Panc1 (cell line): Measurements from ENCODE around the gene MYLK2. TPM values are rescaled to one million over a fixed set of nuclear protein-coding genes. Genes with fewer than 3 reads are reported as not detected.

Experiments used
- ATAC-seq: fragments of 200-7000 bp; cut with Tn5 transposase; 2 replicates; pipeline ENCODE4 v1.9.1; 2020; ENCODE audit warnings: mild to moderate bottlenecking, moderate library complexity
- BruUV-seq: library from RNA; stranded (reverse); fragments of 400-500 nt; replicated peaks from 2 replicates; lab custom pipeline; 2021; lab: Mats Ljungman, UMichigan
- CTCF ChIA-PET: fragments of 300-600 bp; sonication (Branson Sonifier 250); formaldehyde crosslinking; loops from one replicate; lab custom pipeline; 2022; ENCODE audit warnings: antibody characterized with exemption; lab: Charles Lee
- POLR2A ChIA-PET: fragments of 300-600 bp; sonication (Branson Sonifier 250); formaldehyde crosslinking; loops from one replicate; lab custom pipeline; 2022; ENCODE audit warnings: antibody characterized with exemption; lab: Charles Lee
- DNase-seq: peaks from one replicate; pipeline ENCODE4 v3.0.0-alpha.2; 2010; ENCODE audit warnings: low read depth, low spot score
- H3K27ac ChIP-seq: 2 replicates; pipeline ENCODE4 v1.5.1; 2011; ENCODE audit warnings: mild to moderate bottlenecking, low read length, inconsistent platforms
- H3K27me3 ChIP-seq: fragments of 200-500 bp; sonication (Bioruptor generic); 2 replicates; pipeline ENCODE4 v1.6.0; 2014; ENCODE audit warnings: low read length, inconsistent platforms; ENCODE audit not compliant: control insufficient read depth, insufficient read depth
- H3K36me3 ChIP-seq: fragments of 200-500 bp; sonication (Bioruptor generic); 2 replicates; pipeline ENCODE4 v1.5.1; 2014; ENCODE audit warnings: inconsistent platforms, mild to moderate bottlenecking, low read length, moderate library complexity; ENCODE audit not compliant: control insufficient read depth, insufficient read depth
- H3K4me1 ChIP-seq: 2 replicates; pipeline ENCODE4 v1.5.1; 2011; ENCODE audit warnings: inconsistent platforms, mild to moderate bottlenecking, low read length, moderate library complexity; ENCODE audit not compliant: control insufficient read depth, insufficient read depth
- H3K4me3 ChIP-seq, 2 experiments: 2 replicates each; pipeline ENCODE4 v1.5.1; 2011 to 2012; ENCODE audit warnings: low read depth in 2 of 2, low read length in 2 of 2, mild to moderate bottlenecking in 2 of 2, inconsistent platforms in 1 of 2, moderate library complexity in 1 of 2
- H3K9me3 ChIP-seq: fragments of 200-500 bp; sonication (Bioruptor generic); 2 replicates; pipeline ENCODE4 v1.5.1; 2014; ENCODE audit warnings: low read depth, mild to moderate bottlenecking, inconsistent platforms, low read length, moderate library complexity; ENCODE audit not compliant: control insufficient read depth, insufficient read depth
- POLR2AphosphoS5 ChIP-seq: IDR thresholded peaks from 2 replicates; pipeline ENCODE4 v1.6.1; 2012; ENCODE audit warnings: mild to moderate bottlenecking, low read depth, low read length, moderate library complexity
- SIN3A ChIP-seq: IDR thresholded peaks from 2 replicates; pipeline ENCODE4 v1.6.1; 2012; ENCODE audit warnings: low read depth, mild to moderate bottlenecking, low read length, moderate library complexity, borderline replicate concordance; ENCODE audit not compliant: insufficient read depth
- TCF7L2 ChIP-seq: IDR thresholded peaks from 2 replicates; pipeline ENCODE4 v1.6.1; 2011; ENCODE audit warnings: mild to moderate bottlenecking, low read depth, low read length, inconsistent platforms
- in situ Hi-C: cut with HindIII; loops from 2 replicates; pipeline ENCODE4 v1.10.0; 2016; ENCODE audit warnings: low sequenced_read_pairs, low pct_unique_long_range_greater_than_20kb
- intact Hi-C: fragments of 100-400 bp; cut with micrococcal nuclease; formaldehyde crosslinking; loops from one replicate; pipeline ENCODE4 v1.10.0; 2022; ENCODE audit not compliant: unreplicated experiment
- total RNA-seq: library from RNA; stranded (reverse); gene quantifications from one replicate; pipeline ENCODE4 v1.2.1, GENCODE V29; 2021; ENCODE audit not compliant: unreplicated experiment
- TF ChIP-seq, protein P1 (sequence below), 2 experiments: IDR thresholded peaks; 2 replicates each; pipeline ENCODE4 v1.6.1; 2011 to 2012; ENCODE audit warnings: low read depth in 2 of 2, control low read depth in 1 of 2, low read length in 1 of 2, mild to moderate bottlenecking in 1 of 2, moderate library complexity in 1 of 2; ENCODE audit not compliant: insufficient read depth in 1 of 2
- TF ChIP-seq, protein P2 (sequence below): fragments of 450-650 bp; IDR thresholded peaks from 2 replicates; pipeline ENCODE4 v1.5.1; 2017; ENCODE audit warnings: mild to moderate bottlenecking

Gene MYLK2
- total RNA-seq, 1 experiment from 2014 or later, result 0.87 TPM

DNA sequence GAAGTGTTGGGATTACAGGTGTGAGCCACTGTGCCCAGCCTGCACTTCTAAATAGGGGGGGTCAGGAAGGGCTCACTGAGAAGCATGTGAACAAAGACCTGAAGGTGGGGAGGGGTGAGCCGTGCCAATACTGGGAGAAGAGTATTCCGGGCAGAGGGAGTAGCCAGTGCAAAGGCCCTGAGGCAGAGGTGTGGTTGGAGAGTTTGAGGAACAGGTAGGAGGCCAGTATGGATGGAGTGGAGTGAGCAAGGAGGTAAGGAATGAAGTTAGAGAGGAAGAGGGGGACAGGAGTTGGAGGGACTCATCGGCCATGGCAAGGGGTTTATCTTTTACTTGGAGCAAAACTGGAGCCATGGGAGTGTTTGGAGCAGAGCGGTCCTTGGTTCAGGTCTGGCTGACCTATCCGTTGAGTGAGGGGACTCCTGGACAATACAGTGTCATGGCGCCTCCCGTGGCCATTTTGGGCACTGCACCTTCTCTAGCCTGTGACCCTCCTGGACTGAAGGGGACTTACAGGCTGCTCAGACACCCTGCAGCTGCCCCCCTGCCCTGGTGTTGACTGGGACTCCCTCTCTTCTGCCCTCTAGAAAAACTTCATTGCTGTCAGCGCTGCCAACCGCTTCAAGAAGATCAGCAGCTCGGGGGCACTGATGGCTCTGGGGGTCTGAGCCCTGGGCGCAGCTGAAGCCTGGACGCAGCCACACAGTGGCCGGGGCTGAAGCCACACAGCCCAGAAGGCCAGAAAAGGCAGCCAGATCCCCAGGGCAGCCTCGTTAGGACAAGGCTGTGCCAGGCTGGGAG is 14.2 kb downstream of the MYLK2 start:
- intact Hi-C loops, result no loop called here
- CTCF ChIA-PET, result interaction anchor here (0.6 to 2.2 kb wide), 5 partner anchors 13 to 187 kb away, joined by 4 to 9 read pairs (median 5); partner anchors contain the start of gene FOXS1
- peak overlapping the region; percentile 1; the same call in 1 of the 2 replicates for H3K27ac ChIP-seq

DNA sequence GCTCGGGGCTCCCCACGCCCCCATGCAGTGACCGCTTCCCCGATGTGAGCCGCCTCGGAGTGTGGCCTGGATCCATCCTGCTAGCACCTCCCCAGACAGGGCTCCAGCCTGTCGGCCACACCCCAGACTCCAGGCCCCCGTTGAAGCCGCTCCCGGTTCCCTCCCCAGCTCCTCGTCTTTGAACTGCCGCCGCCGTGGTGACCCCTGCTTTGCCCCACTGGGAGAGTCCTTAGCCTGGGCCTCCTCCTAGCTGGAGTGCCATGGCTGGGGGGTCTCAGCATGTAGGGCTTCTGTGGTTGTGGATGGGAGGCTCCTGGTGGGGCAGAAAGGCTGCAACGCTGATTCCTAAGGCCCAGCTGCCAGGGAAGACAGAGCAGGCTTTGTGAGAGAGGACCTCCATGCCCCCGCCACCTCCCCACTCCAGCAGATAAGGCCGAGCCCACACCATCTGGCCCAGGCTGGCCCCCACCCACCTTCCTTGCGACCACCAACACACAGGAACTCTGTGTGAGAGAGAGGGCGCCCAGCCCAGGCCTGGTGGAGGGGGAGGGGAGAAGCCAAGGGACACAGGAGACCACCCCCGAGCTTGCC is 14.9 kb downstream of the MYLK2 start:
- Histone ChIP-seq H3K27me3 (no peaks in the 10 kb centered on the region), H3K4me3 (no peak overlapping the region), H3K36me3 (no peaks in the 10 kb centered on the region), H3K9me3 (no peaks in the 10 kb centered on the region), H3K27ac (peak overlapping the region; percentile 86), H3K4me1 (peaks cover 55% of the 10 kb centered on the region)
- ATAC-seq (peak; percentile 5; the same call in 1 of the 2 replicates), DNase-seq (no peak)
- intact Hi-C loops, result no loop called here
- ChIA-PET CTCF (interaction anchor here (0.6 to 2.2 kb wide), 6 partner anchors 12 to 186 kb away, joined by 4 to 9 read pairs (median 6); partner anchors contain the start of gene FOXS1), POLR2A (interaction anchor here (0.5 kb wide), 1 partner anchor 294 kb away, joined by 3 read pairs; no protein-coding TSS in a partner anchor)
- TF ChIP-seq SIN3A (no peak), POLR2AphosphoS5 (no peak)
- TF ChIP-seq, protein P1, sequence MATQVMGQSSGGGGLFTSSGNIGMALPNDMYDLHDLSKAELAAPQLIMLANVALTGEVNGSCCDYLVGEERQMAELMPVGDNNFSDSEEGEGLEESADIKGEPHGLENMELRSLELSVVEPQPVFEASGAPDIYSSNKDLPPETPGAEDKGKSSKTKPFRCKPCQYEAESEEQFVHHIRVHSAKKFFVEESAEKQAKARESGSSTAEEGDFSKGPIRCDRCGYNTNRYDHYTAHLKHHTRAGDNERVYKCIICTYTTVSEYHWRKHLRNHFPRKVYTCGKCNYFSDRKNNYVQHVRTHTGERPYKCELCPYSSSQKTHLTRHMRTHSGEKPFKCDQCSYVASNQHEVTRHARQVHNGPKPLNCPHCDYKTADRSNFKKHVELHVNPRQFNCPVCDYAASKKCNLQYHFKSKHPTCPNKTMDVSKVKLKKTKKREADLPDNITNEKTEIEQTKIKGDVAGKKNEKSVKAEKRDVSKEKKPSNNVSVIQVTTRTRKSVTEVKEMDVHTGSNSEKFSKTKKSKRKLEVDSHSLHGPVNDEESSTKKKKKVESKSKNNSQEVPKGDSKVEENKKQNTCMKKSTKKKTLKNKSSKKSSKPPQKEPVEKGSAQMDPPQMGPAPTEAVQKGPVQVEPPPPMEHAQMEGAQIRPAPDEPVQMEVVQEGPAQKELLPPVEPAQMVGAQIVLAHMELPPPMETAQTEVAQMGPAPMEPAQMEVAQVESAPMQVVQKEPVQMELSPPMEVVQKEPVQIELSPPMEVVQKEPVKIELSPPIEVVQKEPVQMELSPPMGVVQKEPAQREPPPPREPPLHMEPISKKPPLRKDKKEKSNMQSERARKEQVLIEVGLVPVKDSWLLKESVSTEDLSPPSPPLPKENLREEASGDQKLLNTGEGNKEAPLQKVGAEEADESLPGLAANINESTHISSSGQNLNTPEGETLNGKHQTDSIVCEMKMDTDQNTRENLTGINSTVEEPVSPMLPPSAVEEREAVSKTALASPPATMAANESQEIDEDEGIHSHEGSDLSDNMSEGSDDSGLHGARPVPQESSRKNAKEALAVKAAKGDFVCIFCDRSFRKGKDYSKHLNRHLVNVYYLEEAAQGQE (IDR thresholded peaks at IDR 0.05; ENCODE audit: insufficient read depth in 1 of 2, low read depth in 2 of 2, low read length in 1 of 2), result 0 out of 4 replicates have a peak, but pooled peaks of 1 of the 2 experiments have one; percentile 11
- TF ChIP-seq, protein P2, sequence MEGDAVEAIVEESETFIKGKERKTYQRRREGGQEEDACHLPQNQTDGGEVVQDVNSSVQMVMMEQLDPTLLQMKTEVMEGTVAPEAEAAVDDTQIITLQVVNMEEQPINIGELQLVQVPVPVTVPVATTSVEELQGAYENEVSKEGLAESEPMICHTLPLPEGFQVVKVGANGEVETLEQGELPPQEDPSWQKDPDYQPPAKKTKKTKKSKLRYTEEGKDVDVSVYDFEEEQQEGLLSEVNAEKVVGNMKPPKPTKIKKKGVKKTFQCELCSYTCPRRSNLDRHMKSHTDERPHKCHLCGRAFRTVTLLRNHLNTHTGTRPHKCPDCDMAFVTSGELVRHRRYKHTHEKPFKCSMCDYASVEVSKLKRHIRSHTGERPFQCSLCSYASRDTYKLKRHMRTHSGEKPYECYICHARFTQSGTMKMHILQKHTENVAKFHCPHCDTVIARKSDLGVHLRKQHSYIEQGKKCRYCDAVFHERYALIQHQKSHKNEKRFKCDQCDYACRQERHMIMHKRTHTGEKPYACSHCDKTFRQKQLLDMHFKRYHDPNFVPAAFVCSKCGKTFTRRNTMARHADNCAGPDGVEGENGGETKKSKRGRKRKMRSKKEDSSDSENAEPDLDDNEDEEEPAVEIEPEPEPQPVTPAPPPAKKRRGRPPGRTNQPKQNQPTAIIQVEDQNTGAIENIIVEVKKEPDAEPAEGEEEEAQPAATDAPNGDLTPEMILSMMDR, result no peak
- BruUV-seq, result no TSS peak
- in situ Hi-C loops, result no loop called here

More for the DNA sequence above, 14.2 kb downstream of the MYLK2 start:
- H3K36me3 ChIP-seq, result no peaks in the 10 kb centered on the region
- POLR2A ChIA-PET, result no interaction called here
- no TSS peak for BruUV-seq
- ATAC-seq (peak; percentile 49), DNase-seq (no peak)
- no peak overlapping the region for H3K4me3 ChIP-seq
- in situ Hi-C loops, result no loop called here
- H3K9me3 ChIP-seq, result no peaks in the 10 kb centered on the region
- H3K27me3 ChIP-seq, result no peaks in the 10 kb centered on the region
- TF ChIP-seq, protein P2, result peak; percentile 100
- TF ChIP-seq, protein P1 (IDR thresholded peaks at IDR 0.05; ENCODE audit: insufficient read depth in 1 of 2, low read depth in 2 of 2, low read length in 1 of 2), result no peak
- TF ChIP-seq SIN3A, result no peak
- no peak for TF ChIP-seq TCF7L2
- TF ChIP-seq POLR2AphosphoS5, result no peak
- H3K4me1 ChIP-seq, result peaks cover 49% of the 10 kb centered on the region
